Heart right ventricle (tissue), 16 donors: ENCODE measurements around the gene PHEX. TPM values are rescaled to one million over a fixed set of nuclear protein-coding genes. Genes with fewer than 3 reads are reported as not detected.

Source experiments
- ATAC-seq, 8 donors: fragments of 200-7000 bp; cut with Tn5 transposase; one replicate each; pipeline ENCODE4 v1.9.1; 2020; ENCODE audit warnings: mild to moderate bottlenecking in 8 of 8, moderate library complexity in 8 of 8, moderate number of reproducible peaks in 1 of 8
- DNase-seq, 2 donors: peaks; one replicate each; pipeline ENCODE4 v3.0.0-alpha.2; 2020
- H3K27ac ChIP-seq, 10 donors: fragments of 200-600 bp; sonication (generic) in 2 of 10; one replicate each; pipeline versions ENCODE4 v1.5.0 to v1.8.0; 2020 to 2022; ENCODE audit warnings: mild to moderate bottlenecking in 3 of 10
- H3K27me3 ChIP-seq, 7 donors: fragments of 200-600 bp; one replicate each; pipeline ENCODE4 v1.8.0; 2021 to 2022; ENCODE audit warnings: mild to moderate bottlenecking in 2 of 7
- H3K36me3 ChIP-seq, 9 donors: fragments of 200-600 bp; sonication (generic) in 1 of 9; one replicate each; pipeline versions ENCODE4 v1.5.0 to v1.8.0; 2020 to 2022; ENCODE audit warnings: mild to moderate bottlenecking in 2 of 9
- H3K4me1 ChIP-seq, 9 donors: fragments of 200-600 bp; sonication (generic) in 1 of 9; one replicate each; pipeline versions ENCODE4 v1.5.0 to v1.8.0; 2020 to 2022; ENCODE audit warnings: mild to moderate bottlenecking in 4 of 9
- H3K4me3 ChIP-seq, 10 donors: fragments of 200-600 bp; sonication (generic) in 2 of 10; one replicate each; pipeline versions ENCODE4 v1.5.0 to v1.8.0; 2020 to 2022; ENCODE audit warnings: mild to moderate bottlenecking in 7 of 10, moderate library complexity in 2 of 10
- H3K9me3 ChIP-seq, 11 donors: fragments of 200-600 bp in 10 of 11; sonication (generic) in 2 of 11; one replicate each; pipeline versions ENCODE4 v1.5.0 to v1.8.0; 2013 to 2022; ENCODE audit warnings: mild to moderate bottlenecking in 2 of 11, control low read depth in 1 of 11, moderate library complexity in 1 of 11
- WGBS, 2 donors: extraction: QIAGEN DNeasy Blood & Tissue Kit; methylation state at CpG; one replicate each; pipeline ENCODE4 v1.1.7; 2013; ENCODE audit warnings: inconsistent platforms in 1 of 2; 5-methylcytosine and 5-hydroxymethylcytosine counted together
- intact Hi-C, 10 donors: fragments of 100-400 bp; cut with DNase I; formaldehyde crosslinking; loops; one replicate each; pipeline versions ENCODE4 v1.11.1 to v1.14.2; 2022
- polyA plus RNA-seq, 2 donors: library from polyadenylated mRNA; stranded (reverse); fragments of 200-250 nt; gene quantifications; one replicate each; pipeline ENCODE4 v1.2.3, GENCODE V29; 2013
- total RNA-seq, 10 donors: library from RNA; stranded (reverse); fragmentation: NEBNext Ultra II Directional in 3 of 10; extraction: Animal tissue kit (Norgen Biotek cat#: 25700) in 3 of 10; gene quantifications; one replicate each; pipeline versions ENCODE4 v1.2.1 to v1.2.4, GENCODE V29; 2021 to 2023
- TF ChIP-seq, protein P1 (sequence below), 9 donors: fragments of 200-600 bp; sonication (generic) in 2 of 9; IDR thresholded peaks; one replicate each; pipeline versions ENCODE4 v1.5.0 to v1.8.0; 2021 to 2022; ENCODE audit warnings: antibody characterized with exemption in 9 of 9, mild to moderate bottlenecking in 5 of 9, moderate library complexity in 1 of 9
- donor health status: Arrhythmogenic right ventricular cardiomyopathy.
- donor health status: ischemic (EF 13 %, LVEDD 7.1; RV severe dilation, severe dysfunction).
- donor health status: healthy with polysubstance abuse.
- donor health status: DM: no; HTN: yes; CAD: no.
- donor health status: DM: no; HTN: no; CAD: no.
- donor health status: ischemic (EF 25% LVEDD 6.9; RV normal size, moderate dysfunction).
- donor health status: ischemic (EF 25% LVEDD 5.7; RV mildly dilated, moderate dysfunction).
- donor health status: healthy.
- donor health status: DM: yes; HTN: yes; CAD: no.
- donor health status: Ischemic cardiomyopathy.
- donor health status: ischemic (EF 35%, LVEDD 5.7; RV mildly dilated, moderate dysfunction).
- donor health status: nonischemic (EF 11% LVEDD 7.7; RV severe dilation, severe dysfunction).
- donor health status: DM: yes; HTN: yes; CAD: no.
- donor health status: PGD.
- donor health status: ischemic (EF 29% LVEDD 5.4; RV normal size, mild dysfunction).
- donor health status: nonischemic (EF 23%, LVEDD 6.1; RV moderate dilation, normal function).

The PHEX gene
- total and polyA plus RNA-seq, 12 donors: 0.01 to 0.36 (median 0.18) TPM; not detected in 3

DNA sequence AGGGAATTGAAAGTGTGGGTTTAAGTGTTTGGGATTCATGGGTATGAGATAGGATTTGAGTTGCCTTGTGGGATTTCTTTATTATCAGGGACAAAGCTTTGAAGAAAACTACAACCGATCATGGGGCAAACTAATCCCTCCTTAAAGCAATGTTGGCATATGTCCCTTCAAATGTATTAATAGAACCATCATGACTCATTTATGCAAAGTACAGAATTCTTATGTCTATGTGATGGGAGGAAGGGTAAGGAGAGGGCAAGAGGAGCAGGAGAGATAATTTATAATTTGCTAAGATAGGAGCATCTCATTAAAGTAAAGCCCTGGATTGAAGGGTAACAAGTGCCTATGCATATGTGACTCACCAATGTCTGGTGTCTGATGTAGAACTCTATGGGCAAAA lies 94.2 kb downstream of the PHEX start:
- DNase-seq (no peak), ATAC-seq (no peak)
- TF ChIP-seq, protein P1, sequence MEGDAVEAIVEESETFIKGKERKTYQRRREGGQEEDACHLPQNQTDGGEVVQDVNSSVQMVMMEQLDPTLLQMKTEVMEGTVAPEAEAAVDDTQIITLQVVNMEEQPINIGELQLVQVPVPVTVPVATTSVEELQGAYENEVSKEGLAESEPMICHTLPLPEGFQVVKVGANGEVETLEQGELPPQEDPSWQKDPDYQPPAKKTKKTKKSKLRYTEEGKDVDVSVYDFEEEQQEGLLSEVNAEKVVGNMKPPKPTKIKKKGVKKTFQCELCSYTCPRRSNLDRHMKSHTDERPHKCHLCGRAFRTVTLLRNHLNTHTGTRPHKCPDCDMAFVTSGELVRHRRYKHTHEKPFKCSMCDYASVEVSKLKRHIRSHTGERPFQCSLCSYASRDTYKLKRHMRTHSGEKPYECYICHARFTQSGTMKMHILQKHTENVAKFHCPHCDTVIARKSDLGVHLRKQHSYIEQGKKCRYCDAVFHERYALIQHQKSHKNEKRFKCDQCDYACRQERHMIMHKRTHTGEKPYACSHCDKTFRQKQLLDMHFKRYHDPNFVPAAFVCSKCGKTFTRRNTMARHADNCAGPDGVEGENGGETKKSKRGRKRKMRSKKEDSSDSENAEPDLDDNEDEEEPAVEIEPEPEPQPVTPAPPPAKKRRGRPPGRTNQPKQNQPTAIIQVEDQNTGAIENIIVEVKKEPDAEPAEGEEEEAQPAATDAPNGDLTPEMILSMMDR (IDR thresholded peaks at IDR 0.05): no peak
- H3K9me3 ChIP-seq: no peaks in the 10 kb centered on the region
- no peak overlapping the region for H3K4me3 ChIP-seq
- H3K4me1 ChIP-seq: no peaks in the 10 kb centered on the region
- peaks cover 0 to 34% (median 0%) of the 10 kb centered on the region in 7 donors for H3K27me3 ChIP-seq
- intact Hi-C loops: no loop called here
- WGBS, 2 donors: 38 to 59% methylated on average over 1 of the region's 1 CpG
- H3K27ac ChIP-seq: no peak overlapping the region
- no peaks in the 10 kb centered on the region for H3K36me3 ChIP-seq

DNA sequence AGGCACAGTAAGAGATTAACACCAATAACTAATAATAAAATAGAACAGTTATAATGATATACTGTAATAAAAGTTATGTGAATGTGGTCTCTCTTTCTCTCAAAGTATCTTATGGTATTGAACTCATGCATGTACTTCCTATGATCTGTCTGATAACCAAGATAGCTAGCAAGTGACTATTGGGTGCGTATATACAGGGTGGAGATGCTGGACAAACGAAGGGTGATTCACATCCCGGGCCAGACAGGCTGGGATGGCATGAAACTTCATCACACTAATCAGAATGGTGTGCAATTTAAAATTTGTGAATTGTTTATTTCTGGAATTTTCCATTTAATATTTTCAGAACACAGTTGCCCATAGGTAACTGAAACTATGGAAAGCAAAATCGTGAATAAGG lies 96.8 kb downstream of the PHEX start:
- Histone ChIP-seq H3K27me3 (peaks cover 0 to 36% (median 0%) of the 10 kb centered on the region in 7 donors), H3K36me3 (no peaks in the 10 kb centered on the region), H3K9me3 (no peaks in the 10 kb centered on the region), H3K27ac (no peak overlapping the region), H3K4me3 (no peak overlapping the region), H3K4me1 (no peaks in the 10 kb centered on the region)
- TF ChIP-seq, protein P1 (IDR thresholded peaks at IDR 0.05): no peak
- intact Hi-C loops: no loop called here
- ATAC-seq (no peak), DNase-seq (no peak)
- 88 to 97% methylated on average over 4 of the region's 4 CpGs for WGBS, 2 donors

DNA sequence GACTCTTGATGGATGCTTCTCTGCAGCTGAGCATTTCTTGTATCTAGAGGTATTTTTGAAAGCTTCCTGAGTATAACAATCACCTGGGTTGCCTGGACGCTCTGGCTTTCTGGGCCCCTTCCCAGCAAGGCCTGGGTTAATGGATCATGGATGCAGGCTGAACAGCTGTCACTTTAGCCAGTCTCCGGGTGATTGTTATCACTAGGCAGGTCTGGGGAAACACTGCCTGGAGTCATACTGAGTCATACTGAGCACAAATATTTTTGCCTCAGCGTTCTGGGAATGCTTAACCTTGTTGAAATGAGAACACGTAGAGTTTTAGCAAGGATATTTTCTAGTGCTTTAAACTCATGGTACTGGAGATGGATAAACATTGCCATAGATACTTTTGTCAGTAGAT lies 102.6 kb downstream of the PHEX start:
- peaks cover 0 to 16% (median 0%) of the 10 kb centered on the region in 7 donors for H3K27me3 ChIP-seq
- no peaks in the 10 kb centered on the region for H3K36me3 ChIP-seq
- H3K4me3 ChIP-seq: no peak overlapping the region
- no peaks in the 10 kb centered on the region for H3K9me3 ChIP-seq
- TF ChIP-seq, protein P1 (IDR thresholded peaks at IDR 0.05): no peak
- WGBS, 2 donors: 18 to 24% methylated on average over 4 of the region's 4 CpGs
- DNase-seq: no peak
- ATAC-seq: peak in 4 of 8 donors; percentile 52 to 66 (median 60)
- intact Hi-C loops: loop anchor here in 6 of 10 donors (5.0 to 10.0 kb wide), 4 partner anchors 58 to 613 kb away; no protein-coding TSS in a partner anchor
- H3K4me1 ChIP-seq: peaks cover 0 to 9% (median 0%) of the 10 kb centered on the region in 9 donors
- peak overlapping the region in 2 of 10 donors; percentile 6 to 50 for H3K27ac ChIP-seq

DNA sequence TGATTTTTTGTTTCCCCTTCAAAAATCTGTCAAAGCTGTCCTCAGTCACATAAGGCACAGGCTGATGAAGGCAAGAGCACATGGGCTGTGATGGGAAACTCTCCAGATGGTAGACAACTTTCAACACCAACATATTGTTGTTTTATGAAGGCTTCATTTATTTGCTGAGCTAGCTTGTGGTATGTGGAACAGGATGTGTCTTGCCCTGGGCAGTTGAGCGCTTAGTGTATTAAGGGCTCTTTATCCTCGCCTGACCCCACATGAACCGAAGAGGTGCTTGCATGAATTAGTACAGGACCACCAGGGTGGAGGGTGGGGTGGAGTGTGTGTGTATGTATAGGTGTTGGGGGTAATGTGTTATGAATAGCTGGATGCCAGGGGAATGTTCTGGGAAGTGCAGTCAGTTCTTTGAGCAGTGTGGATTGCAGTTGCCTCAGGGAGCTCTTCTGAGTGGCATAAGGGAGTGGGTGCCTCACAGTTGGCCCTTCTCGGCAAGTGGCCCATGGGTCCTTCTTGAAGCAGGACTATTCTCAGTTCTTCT lies 103.1 kb downstream of the PHEX start:
- ATAC-seq: peak; percentile 32 to 85 (median 68)
- WGBS, 2 donors: 13 to 23% methylated on average over 4 of the region's 4 CpGs
- Histone ChIP-seq H3K36me3 (no peaks in the 10 kb centered on the region), H3K4me1 (peaks cover 0 to 9% (median 0%) of the 10 kb centered on the region in 9 donors), H3K4me3 (no peak overlapping the region), H3K27me3 (peaks cover 0 to 21% (median 0%) of the 10 kb centered on the region in 7 donors), H3K27ac (peak overlapping the region in 6 of 10 donors; percentile 6 to 50 (median 40)), H3K9me3 (no peaks in the 10 kb centered on the region)
- no peak for DNase-seq
- TF ChIP-seq, protein P1 (IDR thresholded peaks at IDR 0.05): no peak
- intact Hi-C loops: loop anchor here in 6 of 10 donors (5.0 to 10.0 kb wide), 4 partner anchors 57 to 612 kb away; no protein-coding TSS in a partner anchor
